ENCODE data around the gene SLC36A2.
"Not testable (repeated sequence)": the region's sequence is repeated elsewhere in the genome, so short reads cannot be mapped to it uniquely, and the experiment has no call there.

The SLC36A2 gene

DNA sequence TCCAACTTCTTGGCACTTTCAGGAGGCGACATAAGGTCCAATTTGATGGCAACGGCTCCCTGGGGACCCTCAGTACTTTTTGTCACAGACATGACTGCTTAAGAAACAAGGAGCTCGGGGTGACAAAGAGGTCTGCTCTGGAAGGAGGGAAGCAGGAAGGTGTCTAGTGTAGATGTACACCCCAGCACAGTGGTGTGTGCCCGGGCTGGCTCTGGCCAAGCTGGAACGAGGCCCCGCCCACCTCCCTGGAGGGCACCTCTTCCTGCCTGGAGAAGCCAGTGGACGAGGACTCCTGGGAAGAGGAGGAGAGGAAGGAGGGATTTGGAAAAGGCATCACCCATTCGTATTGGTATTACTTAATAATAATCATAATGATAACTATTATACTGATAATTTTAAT is at the start of gene SLC36A2:
Gene SLC36A2 (minus strand): TSS at position 191 of the 400 bp plus-strand sequence. CDS start 99 bp downstream, at position 92.
- DNase-seq = no peak

DNA sequence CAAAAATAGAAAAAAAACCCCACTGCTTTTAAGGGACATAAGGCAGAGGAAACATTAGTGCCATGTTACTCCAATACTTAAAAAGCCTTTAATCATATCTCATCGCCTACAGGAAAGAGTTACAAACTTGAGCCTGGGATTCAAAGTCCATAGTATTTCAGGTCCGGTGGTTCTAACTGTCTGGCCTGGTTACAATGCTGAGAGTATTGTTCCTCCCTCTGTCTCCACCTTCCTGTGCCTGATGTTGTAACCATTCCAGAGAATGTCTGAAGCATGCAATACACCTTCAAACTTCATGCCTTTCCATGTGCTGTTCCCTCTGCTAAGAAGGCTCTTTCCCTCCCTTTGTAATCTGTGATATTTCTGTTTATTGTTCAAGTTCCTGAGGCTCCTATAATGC is 41.6 kb upstream of the SLC36A2 start:
- DNase-seq = no peak

DNA sequence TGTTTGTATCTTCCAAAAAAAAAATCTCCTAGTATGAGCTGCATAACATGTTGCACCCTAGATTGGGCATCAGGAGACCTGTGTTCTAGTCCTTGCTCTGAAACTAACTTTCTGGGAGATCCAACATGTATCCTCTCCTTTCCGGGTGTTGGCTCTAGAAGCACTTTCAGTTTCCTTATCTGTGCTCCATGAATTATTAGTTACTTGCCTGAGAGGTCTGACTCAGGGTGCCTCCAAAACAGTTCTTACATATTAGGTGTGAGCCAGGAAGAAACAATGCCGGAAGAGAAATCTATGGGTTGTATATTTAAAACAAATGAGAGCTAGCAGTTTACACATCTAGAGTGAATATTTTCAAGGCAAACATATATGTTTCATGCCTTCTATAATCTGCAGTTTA is 36.7 kb upstream of the SLC36A2 start:
- no peak for DNase-seq

DNA sequence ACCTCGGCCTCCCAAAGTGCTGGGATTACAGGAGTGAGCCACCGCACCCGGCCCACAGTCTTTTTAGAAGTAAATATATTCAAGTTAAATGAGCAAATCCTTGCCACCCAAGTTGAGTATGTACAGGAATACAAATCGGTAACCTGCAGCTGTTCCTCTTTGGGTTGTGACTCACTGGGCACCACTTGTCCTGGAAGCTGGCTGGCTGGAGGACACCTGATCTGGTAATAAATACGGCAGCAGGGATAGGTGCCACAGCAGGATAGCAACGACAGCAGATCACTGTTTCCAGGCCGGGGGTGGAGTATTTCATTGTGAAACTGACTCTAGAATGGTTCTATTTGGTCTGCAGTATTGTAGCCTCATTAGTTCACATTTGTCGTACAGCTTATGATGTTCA is 35.7 kb upstream of the SLC36A2 start:
- DNase-seq = peak in 1 of 3 experiments; percentile 13

DNA sequence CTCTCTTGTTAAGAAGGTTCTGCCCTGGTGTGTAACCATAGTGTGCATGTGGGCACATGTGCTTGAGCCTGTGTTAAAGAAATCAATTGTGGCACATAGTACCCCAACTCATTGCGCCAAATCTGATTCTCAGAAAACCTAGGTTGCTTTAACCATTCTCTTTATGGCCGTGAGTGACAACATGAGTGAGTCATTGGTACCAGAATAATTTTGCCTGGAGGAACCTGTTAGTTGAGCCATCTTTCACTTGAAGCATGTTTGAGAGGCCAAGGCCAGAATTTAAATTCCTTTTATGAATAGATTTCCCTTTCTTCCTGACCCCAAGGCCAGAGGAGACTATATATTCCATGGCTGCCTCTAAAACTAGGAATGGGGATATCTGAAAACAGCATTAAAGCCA is 35.2 kb upstream of the SLC36A2 start:
- DNase-seq = no peak

DNA sequence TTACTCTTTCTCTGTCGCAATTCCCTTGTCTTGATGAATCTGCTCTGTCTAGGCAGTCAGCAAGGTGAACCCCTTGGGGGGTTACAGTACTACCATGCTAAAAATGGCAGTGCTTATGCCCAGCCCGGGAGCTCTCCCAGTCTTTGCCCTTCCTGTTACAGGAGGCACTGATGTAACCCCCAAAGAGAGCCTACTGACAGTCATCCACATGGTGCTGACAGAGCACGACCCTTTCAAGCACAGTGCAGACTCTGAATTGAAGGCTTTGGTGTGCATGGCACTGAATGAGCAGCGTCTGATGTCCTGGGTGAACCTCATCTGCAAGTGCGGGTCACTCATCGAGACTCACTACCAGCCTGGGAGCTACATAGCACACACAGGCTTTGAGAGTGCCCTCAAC is 34.5 kb upstream of the SLC36A2 start:
- DNase-seq = no peak

DNA sequence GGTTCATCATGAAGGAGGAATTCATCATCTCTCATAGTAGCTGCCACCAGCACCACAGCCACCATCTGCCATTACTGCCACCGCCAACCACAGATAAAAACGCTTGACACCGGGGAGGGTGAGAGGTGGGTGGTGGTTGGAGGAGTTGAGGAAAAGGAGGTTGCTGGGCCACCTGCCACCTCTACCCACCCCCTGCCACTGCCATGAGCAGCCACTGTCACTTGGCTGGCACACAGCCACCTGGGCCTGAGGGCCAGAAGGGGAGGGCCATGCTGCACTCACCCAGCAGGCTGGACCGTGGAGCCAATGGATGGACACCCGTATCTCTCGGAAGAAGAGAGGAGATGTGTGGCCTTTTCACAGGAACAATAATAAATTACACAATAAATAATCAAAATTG is 31.3 kb upstream of the SLC36A2 start:
- no peak for DNase-seq

DNA sequence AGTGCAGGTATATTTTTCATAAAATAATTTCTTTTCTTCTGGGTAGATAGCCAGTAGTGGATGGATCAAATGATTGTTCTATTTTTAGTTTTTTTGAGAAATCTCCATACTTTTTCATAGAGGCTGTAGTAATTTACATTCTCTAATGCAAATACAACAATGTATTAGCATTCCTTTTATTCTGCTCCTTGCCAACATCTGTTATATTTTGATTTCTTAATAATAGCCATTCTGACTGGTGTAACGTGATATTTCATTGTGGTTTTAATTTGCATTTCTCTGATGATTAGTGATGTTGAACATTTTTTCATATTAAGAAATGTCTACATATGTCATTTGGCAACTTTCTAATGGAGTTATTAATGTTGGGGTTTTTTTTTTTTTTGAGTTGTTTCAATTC is 27.2 kb upstream of the SLC36A2 start:
- no peak for DNase-seq

DNA sequence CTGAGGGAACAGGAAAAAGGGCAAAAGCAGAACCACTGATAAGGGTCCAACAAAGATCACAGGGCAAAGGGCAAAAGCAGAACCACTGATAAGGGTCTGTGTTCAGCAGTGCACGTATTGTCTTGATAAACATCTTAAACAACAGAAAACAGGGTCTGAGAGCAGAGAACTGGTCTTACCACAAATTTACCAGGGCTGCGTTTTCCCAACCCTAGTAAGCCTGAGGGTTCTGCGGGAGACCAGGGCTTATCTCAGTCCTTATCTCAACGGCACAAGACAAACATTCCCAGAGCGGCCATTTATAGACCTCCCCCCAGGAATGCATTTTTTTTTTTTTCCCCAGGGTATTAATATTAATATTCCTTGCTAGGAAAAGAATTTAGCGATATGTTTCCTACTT is 19.7 kb upstream of the SLC36A2 start:
- DNase-seq = not testable (repeated sequence)

DNA sequence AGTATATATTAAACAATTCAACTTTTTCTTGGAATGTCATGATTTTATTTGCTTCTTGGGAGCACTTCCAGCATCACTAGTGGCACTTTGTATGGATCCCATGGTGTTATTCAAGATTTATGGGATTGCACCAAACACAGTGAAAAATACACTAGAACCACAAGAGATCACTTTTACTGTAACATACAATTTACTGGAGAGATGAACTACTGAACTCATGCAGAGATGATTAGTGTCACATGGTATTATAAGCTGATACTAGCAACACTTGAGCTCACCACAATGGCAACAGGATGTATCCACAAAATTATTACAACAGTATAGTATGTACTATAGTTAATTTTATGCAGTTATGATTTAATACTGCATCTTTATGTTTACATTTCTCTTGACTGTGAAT is 16.3 kb upstream of the SLC36A2 start:
- peak; percentile 7 to 74 (median 24) for DNase-seq

DNA sequence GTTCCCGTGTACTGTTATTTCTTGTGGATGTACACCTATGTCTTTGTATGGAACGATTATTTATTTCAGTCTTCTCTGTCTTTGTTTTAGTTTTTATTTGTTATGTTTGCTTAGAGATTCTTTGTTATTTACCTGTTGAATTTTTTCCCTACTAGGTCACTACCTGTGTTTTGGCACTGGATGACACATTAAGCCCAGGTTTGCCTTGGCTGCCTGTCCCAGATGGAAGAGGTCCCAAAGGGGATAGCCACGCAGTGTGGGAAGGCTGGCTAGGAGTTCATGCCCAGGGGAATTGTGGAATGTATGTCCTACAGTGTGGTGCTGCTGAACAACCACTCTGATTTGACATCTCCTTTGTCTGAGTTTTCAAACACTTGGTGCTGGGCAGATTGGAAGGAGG is 15.6 kb upstream of the SLC36A2 start:
- DNase-seq = no peak

DNA sequence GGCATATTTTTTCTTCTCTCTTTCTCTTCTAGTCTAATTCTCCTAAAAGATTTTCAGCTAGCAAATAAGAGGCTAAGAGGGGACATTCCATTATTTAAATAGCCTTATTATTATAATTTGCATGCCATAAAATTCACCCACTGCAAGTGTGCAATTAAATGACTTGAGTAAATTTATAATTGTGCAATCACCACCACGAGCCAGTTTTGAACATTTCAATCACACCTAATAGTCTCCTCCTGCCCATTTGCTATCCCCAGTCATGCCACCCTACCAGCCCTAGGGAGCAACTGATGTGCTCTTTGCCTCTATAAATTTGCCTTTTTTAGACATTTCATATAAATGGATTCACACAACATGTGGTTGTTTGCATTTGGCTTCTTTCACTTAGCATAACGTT is 12.0 kb upstream of the SLC36A2 start:
- no peak for DNase-seq

DNA sequence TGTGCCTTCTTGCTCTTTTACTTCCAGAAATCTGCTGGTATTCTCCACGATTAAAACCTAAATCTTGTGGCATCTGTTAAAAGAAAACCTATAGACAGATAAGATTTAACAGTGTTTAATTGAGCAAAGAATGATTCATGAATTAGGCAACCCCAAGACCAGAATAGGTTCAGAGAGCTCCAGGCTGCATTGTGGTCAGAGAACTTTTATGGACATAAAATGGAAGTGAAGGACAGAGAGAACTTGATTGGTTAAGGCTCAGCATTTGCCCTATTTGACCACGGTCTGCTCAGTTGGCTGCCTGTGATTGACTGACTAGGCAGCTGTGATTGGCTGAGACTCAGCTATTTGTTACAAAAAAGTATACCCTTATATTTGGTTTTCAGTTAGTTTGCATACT is 10.4 kb upstream of the SLC36A2 start:
- no peak for DNase-seq

DNA sequence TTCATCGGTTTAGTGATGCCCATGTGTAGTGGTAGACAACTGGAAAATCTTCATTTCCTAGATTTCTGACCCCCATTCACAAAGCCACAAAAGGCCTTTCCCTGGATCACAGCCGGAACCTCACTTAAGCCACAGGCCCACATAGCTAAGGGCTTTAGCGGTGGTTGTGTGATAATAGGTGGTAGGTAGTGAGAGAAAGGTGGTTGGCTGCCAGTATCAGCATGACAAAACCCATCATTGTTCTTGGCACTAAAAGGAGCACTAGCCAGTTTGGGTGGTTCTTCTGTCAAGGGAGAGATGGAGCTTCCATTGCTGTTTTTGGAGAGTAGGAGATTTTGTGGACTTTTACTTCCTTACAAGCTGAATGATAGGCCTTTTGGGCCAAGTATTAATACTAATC is 9.7 kb upstream of the SLC36A2 start:
- no peak for DNase-seq

DNA sequence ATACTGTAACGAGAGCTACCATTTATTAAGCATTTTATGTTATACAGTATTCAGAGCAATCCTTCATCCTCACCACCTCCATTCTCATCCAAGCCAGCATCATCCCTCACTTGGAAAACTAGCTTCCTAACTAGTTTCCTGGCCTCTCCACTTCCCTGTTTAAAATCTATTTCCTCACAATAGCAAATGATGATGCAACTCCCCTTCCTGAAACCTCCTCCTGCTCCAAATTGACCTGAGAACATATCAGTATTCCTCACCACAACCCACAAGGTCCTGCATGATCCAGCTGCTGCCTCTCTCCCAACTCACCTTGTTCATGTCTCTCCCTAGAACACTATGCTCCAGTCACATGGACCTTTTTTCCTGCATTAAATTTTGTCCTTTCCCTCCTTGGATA is 4.3 kb upstream of the SLC36A2 start:
- DNase-seq = no peak

DNA sequence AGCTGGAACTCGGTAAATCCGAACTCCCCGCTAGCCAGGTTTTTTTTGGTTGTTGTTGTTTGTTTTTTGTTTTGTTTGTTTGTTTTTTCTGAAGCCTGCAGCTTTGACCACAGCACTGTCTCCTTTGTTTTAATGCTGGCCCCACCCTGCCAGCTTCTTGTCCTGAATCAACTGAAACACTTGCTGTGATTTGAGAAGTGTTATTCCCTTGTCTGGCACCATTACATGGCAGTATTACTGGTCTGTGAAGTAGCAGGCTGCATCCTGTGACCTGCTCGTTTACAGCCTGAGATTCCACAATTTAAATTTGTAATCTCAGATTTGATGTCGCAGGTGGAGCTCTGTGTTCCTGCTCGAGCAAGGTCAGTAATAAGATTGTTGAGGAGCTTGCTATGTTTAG is 1.4 kb upstream of the SLC36A2 start:
- DNase-seq = no peak

DNA sequence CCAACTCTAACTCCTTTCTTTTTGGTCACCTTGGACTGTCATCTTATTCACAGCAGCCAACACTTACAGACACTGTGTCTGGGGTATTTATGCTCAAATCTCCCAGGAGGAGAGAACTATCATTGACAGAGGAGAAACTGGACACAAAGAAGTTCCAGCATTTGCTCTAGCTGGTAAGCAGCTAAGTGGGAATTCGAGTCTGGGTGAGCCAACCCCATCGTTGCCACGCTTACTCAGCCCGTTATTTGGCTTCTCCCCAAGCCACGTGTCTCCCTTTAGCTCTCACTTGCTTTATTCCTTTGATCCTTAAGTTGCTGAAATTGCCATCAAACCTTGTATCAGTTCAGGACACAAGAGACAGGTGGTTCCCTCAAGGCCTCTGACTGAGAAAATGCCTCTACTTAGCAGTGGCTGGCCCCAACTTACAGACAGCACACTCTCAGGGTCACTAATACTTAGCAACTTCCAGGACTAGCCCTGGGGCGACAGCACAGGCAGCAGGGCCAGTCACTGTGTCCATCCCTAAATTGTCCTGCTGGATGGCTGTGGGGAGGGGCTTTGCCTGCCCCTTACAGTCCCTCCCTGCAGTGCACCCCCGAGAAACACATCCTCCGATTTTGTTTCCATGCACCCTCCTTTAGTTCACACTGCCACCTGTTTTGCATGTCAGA is 1.4 kb downstream of the SLC36A2 start:
- DNase-seq = no peak

DNA sequence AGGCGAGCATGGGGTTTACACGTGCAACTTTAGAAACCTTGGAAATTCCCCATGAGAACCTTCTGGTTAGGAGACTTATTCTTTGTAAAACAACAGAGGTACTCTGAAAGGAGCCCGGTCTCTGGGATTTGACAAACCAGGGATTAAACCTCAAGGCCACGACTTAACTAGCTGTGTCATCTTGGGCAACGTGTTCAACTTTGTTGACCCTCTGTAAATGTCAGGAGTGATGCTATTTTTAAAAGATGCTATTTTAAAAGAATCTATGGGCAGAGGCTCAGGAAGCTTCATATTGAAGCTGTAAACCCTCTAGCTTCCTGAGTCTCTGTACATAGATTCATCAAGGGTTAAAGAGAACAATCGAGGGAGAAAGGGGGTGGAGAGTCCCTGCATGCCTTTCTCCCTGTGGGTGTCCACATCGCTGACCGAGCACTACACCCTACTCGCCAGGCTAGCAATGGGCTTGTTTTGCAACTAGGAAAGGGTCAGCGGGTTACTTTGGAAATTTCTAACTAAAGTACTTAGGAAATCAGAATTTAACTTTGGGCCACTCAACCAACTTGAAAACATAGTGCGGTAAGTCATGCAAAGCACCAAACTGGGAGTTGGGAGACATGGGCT is 2.1 kb downstream of the SLC36A2 start:
- no peak for DNase-seq

DNA sequence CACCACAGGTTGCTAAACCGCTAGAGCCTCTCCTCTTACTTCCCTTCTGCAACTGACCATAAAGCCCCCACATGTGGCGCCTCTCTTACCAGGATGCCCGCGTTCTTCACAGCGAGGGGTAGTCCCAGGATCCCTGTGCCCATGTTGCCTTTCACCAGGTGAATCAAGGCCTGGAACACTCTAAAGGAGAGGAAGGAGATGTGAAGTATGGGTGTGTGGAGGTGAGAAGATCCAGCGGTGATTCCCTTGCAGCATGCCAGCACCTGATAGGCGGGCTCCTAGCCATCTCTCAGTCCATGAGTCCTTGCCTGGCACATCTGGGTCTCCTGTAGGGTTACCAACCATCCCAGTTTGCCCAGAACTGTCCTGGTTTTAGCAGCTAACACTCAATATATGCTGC is 3.3 kb downstream of the SLC36A2 start:
- no peak for DNase-seq

DNA sequence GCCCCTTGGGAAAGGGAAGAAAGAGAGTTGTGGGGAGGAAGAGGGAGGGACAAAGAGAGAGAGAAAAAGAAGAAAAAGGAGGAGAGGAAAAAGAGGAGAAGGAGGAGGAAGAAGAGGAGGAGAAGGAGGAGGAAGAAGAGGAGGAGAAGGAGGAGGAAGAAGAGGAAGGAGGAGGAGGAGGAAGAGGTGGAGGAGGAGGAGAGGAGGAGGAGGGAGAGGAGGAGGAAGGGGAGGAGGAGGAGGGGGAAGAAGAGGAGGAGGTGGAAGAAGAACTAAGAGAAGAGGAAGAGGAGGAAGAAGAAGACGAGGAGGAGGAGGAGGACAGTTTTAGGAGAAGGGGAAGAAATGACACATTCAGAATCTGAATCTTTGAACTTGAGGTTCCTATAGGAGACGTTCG is 7.4 kb downstream of the SLC36A2 start:
- no peak for DNase-seq

DNA sequence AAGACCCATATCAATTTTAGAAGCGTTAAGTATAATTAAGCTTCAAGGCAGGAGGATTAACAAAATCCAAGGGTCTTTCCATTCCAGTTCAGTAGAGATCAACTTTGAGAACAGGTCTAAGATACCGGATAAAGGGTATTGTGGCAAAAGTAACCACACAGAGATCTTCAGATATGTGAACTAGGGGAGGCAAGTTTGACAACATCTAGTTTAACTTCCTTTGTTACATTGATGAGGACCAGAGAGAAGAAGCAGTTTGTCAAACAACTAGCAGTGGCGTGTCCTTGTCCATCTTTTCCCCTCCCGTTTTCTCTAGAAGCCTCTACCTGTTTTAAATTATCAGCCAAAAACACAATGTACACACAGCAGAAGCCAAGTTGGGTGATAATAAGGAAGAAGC is 8.6 kb downstream of the SLC36A2 start:
- no peak for DNase-seq

DNA sequence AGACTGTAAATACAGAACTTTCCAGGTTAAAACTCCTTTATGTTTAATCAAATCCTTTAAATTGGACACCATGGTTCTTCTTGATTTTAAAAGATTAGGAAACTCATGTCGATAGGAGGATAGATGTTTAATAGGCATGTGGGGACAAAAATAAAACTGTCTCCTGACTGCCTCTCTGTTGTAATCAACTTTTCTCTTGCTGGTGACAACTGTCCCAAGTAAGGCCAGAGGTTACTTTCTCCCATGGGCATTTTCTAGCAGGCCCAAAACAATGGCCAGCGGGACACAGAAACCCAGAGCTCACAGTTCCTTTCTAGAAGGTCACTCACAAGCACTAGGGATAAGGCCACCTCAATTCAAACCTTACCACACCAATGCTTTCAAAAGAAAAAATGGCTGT is 14.5 kb downstream of the SLC36A2 start:
- no peak for DNase-seq

DNA sequence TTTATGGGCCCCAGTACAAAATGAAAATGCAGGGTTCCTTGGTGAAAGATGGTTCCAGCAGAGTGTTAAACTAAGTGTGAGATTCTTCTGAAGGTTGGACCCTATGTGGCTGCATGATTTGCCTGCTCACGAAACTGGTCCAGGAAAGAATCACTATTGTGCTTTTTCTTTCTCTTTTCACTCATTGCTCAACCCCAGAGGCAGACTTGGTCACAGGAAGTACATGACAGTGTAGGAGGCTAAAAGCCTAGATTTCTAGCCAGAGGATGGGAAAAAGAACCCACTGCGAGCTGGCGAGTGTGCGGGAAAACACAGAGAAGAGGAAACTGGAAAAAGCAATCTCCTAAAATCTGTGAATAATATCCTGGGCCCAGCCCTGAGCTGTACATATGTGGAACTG is 18.6 kb downstream of the SLC36A2 start:
- DNase-seq = no peak

DNA sequence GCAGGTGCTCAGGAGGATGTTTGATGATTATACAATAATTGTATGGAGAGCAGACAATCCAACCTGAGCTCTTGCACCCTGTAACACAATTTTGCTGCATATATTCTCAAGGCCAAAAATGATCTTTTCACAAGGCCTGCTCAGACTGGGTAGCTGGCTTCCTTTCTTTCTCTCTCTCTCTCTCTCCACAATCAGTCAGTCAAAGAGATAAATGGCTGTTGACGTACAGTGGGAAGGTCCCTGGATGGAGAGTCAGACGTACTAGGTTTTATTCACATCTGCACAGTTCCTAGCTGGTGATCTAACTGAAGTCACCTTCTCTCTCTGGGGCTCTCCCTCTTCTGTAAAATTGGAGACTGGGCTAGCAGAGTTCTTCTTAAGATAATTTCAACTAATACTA is 19.8 kb downstream of the SLC36A2 start:
- no peak for DNase-seq

DNA sequence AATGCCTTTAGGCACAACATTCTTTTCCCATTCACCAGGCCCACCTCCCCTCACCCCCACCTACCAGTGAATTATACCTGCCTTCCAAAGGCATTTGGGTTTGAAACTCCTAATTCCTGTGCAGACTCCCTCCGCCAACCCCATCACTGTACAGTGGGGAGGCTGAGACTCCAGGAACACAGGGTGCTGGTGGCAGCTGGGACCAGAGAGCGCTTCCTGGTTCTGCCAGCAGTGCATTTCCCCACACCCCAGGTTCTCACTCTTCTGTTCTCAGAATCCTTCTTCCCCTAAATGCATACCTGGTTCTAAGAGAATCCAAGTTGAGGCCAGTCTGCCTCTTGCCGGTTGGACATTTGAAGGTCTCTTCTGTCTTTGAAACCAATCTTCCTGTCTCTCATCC is 21.1 kb downstream of the SLC36A2 start:
- no peak for DNase-seq

All from NCI-H1417 (cell line).